GM13977 (cell line): ENCODE data around the gene NPAS3.

Source experiments
- DNase-seq: peaks from one replicate; pipeline ENCODE4 v3.0.0; 2012; ENCODE audit warnings: low spot score
- in situ Hi-C: fragments of 300-500 bp; cut with MboI; formaldehyde crosslinking; loops from one replicate; pipeline ENCODE4 v1.12.0; 2022; ENCODE audit warnings: low sequenced_read_pairs, low pct_unique_long_range_greater_than_20kb, mixed read lengths, inconsistent platforms; ENCODE audit not compliant: unreplicated experiment
- TF ChIP-seq, protein P1 (sequence below): IDR thresholded peaks from 2 replicates; pipeline ENCODE4 v1.5.1; 2012; ENCODE audit warnings: mild to moderate bottlenecking, control low read depth; ENCODE audit not compliant: insufficient read depth; ENCODE audit errors: extremely low read depth, missing control alignments

NPAS3 gene

DNA sequence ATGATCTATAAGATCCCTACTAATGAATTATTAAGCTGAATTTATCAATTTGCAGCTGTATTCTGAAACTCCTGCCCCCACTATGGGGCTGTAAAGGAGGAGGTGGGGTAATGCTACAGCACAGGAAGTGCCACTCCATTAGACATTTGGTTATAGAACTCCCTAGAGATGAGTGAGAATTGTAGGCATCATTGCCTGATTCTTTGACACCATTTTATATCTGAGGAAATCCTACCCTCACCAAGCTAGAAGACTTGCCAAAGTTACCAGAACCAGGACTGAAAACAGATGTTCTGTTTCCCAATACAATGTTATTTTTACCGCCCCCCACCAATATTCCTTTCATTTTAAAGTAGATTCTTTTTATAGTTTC, 829.8 kb downstream of the NPAS3 start:
- TF ChIP-seq, protein P1, sequence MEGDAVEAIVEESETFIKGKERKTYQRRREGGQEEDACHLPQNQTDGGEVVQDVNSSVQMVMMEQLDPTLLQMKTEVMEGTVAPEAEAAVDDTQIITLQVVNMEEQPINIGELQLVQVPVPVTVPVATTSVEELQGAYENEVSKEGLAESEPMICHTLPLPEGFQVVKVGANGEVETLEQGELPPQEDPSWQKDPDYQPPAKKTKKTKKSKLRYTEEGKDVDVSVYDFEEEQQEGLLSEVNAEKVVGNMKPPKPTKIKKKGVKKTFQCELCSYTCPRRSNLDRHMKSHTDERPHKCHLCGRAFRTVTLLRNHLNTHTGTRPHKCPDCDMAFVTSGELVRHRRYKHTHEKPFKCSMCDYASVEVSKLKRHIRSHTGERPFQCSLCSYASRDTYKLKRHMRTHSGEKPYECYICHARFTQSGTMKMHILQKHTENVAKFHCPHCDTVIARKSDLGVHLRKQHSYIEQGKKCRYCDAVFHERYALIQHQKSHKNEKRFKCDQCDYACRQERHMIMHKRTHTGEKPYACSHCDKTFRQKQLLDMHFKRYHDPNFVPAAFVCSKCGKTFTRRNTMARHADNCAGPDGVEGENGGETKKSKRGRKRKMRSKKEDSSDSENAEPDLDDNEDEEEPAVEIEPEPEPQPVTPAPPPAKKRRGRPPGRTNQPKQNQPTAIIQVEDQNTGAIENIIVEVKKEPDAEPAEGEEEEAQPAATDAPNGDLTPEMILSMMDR, result no peak
- in situ Hi-C loops, result no loop called here
- no peak for DNase-seq

DNA sequence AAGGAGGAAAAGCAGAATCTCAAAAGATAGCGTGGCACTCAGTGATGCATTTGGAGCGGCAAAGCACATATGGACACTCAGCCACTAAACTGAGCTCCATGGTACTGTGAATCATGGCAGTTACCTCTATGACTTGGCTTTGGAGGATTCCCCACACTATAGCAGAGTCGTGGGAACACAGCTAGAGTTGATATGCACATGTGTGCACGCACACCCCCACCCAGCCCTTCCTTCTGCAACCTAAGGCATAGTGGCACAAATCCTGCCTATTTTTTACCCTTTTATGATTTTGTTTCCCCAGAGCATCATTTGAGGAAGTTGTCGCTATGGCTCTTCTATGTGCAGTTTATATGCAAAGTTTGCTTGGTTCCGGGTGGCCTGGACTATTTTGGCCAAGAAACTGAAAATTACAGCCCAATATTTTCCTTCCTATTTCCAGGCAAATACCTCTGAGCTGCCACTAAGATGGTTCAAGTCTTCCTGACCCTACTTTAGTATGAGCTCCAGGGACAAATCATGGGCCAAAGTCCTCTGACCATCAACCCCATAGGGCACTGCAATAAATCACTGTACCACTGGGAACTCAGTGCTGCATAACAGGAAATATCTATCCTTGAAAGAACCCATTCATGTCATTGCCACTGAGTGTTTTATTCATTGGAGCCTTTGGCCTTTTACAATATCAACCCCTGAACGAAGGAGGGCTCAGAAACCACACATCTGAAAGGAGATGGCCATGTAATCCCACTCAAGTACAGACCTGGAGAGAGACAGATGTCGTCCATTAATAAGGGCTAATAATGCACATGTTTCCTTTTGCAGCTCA, 834.7 kb downstream of the NPAS3 start:
- TF ChIP-seq, protein P1, result no peak
- no peak for DNase-seq
- in situ Hi-C loops, result no loop called here

DNA sequence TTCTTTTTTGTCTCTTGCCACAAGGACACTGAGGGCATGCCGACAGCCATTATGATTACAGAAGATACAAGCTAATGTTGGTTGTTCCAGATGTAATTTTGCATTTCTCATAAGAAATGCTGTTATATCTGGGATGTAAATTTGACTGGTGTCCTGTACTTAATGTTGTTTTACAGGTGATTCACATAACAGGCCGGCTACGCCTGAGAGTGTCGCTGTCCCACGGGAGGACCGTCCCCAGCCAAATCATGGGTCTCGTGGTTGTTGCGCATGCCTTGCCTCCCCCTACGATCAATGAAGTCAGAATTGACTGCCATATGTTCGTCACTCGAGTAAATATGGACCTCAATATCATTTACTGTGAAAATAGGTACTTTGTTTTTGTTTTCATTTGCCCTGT, 835.5 kb downstream of the NPAS3 start:
- no peak for DNase-seq
- in situ Hi-C loops, result no loop called here
- TF ChIP-seq, protein P1, result no peak

DNA sequence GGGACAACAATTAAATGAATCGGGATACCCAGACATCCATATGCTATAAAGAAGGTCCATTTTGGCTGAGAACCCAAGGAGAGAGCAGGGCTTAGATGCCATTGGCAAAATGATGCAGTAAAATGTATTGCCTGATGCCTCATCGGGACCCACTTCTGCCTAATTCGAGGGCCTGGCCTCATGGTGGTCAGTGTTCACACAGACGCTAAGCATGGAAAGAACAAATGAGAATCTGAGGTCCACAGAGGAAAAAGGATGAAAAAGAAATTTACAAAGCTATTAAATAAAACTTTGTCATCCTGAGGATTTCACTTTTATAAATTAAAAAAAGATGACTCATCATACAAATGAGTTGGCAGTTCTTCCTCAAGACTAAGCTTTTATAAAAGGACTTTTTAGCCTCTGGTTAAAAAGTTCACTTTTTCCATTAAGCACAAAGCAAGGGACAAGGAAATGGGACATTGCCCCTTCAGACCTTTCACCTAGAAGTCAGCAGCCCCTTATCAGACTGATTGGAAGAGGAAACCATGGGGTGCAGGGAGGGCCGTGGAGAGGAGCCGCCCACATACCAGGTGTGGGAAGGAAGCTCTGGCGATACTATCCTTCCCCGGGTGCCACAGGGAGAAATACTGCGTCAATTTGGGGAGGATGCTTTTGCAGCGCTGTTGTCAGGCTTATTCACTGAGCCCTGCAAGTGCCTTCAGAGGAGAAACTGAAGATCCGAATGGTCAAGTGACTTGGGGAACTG, 836.2 kb downstream of the NPAS3 start:
- TF ChIP-seq, protein P1, result no peak
- DNase-seq, result no peak
- in situ Hi-C loops, result loop anchor here (25.0 kb wide), 1 partner anchor 1063 kb away; no protein-coding TSS in a partner anchor

DNA sequence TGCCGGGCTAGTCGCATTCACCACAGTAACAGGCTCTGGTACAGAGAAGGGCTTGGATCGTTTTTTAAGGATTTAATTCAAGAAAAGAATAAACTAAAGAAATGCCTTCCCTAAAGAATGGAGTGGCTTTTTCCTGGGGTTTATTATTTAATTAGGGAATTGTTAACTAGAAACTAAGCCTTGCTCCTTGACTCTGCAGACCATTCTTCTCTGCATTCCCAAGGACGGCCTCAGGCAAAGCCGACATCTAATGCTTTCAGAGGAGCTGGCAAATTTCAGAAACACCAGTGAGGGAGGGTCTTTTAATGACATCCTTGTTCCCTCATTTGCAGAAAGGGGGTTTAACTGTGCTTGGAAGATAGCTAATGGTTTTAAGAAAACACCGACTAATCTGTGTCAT, 838.2 kb downstream of the NPAS3 start:
- TF ChIP-seq, protein P1, result no peak
- in situ Hi-C loops, result loop anchor here (25.0 kb wide), 1 partner anchor 1065 kb away; no protein-coding TSS in a partner anchor
- no peak for DNase-seq

DNA sequence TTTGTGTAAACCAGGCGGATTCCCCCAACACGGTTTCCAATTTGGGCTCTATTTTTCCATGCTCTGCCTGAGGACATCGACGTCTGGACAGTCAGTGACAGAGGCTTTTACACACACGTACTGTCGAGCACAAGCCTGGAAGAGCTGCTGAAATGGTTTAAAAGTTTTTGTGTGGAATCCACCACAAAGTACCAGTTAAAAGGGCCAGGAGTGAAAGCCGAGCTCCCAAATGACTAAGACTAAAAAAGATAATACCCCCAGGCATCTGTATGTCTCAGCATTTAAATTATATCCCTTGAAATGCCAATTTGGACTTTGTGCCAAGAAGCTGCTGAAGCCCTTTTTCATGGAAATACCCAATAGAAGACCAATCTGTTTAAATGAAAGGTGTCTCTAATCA, 839.0 kb downstream of the NPAS3 start:
- in situ Hi-C loops, result loop anchor here (25.0 kb wide), 1 partner anchor 1065 kb away; no protein-coding TSS in a partner anchor
- no peak for DNase-seq
- TF ChIP-seq, protein P1, result no peak
